ENCODE results near the gene DMXL2.
A peak's percentile ranks its signal among the peaks of the same experiment; 100 is the strongest.

Gene DMXL2

GRCh38 chr15:51403946-51404695 lies 218.4 kb downstream of the DMXL2 start:
- Histone ChIP-seq H3K4me3 (ENCODE audit: low read depth, low read length) (no peak overlapping the region), H3K27me3 (ENCODE audit: control insufficient read depth, insufficient read depth, low read length) (no peaks in the 10 kb centered on the region), H3K27ac (ENCODE audit: low read depth, low read length) (no peak overlapping the region), H3K4me1 (ENCODE audit: control insufficient read depth, insufficient read depth, low read length) (peaks cover 8% of the 10 kb centered on the region; the same call in 1 of the 2 replicates), H3K9me3 (ENCODE audit: control insufficient read depth, insufficient read depth, low read length) (no peaks in the 10 kb centered on the region), H3K36me3 (ENCODE audit: control insufficient read depth, insufficient read depth, low read length) (no peaks in the 10 kb centered on the region), H3K9ac (ENCODE audit: low read depth, low read length) (no peak overlapping the region)

- H3K9me3 ChIP-seq (ENCODE audit: control insufficient read depth, insufficient read depth, low read length): no peaks in the 10 kb centered on the region
- H3K4me1 ChIP-seq (ENCODE audit: control insufficient read depth, insufficient read depth, low read length): peaks cover 8% of the 10 kb centered on the region; the same call in 1 of the 2 replicates
- no peak overlapping the region for H3K9ac ChIP-seq (ENCODE audit: low read depth, low read length)
- no peaks in the 10 kb centered on the region for H3K27me3 ChIP-seq (ENCODE audit: control insufficient read depth, insufficient read depth, low read length)
- H3K27ac ChIP-seq (ENCODE audit: low read depth, low read length): peak overlapping the region; percentile 21
- H3K4me3 ChIP-seq (ENCODE audit: low read depth, low read length): no peak overlapping the region
- H3K36me3 ChIP-seq (ENCODE audit: control insufficient read depth, insufficient read depth, low read length): no peaks in the 10 kb centered on the region
Observed at GRCh38 chr15:51403072-51403878, 219.3 kb downstream of the DMXL2 start.

GRCh38 chr15:51401872-51402517 lies 220.6 kb downstream of the DMXL2 start:
- no peaks in the 10 kb centered on the region for H3K9me3 ChIP-seq (ENCODE audit: control insufficient read depth, insufficient read depth, low read length)

GRCh38 chr15:51401051-51401780 lies 221.4 kb downstream of the DMXL2 start:
- peaks cover 8% of the 10 kb centered on the region; the same call in 1 of the 2 replicates for H3K4me1 ChIP-seq (ENCODE audit: control insufficient read depth, insufficient read depth, low read length)
- H3K36me3 ChIP-seq (ENCODE audit: control insufficient read depth, insufficient read depth, low read length): no peaks in the 10 kb centered on the region
- H3K4me3 ChIP-seq (ENCODE audit: low read depth, low read length): no peak overlapping the region
- H3K9ac ChIP-seq (ENCODE audit: low read depth, low read length): no peak overlapping the region
- no peaks in the 10 kb centered on the region for H3K27me3 ChIP-seq (ENCODE audit: control insufficient read depth, insufficient read depth, low read length)
- no peaks in the 10 kb centered on the region for H3K9me3 ChIP-seq (ENCODE audit: control insufficient read depth, insufficient read depth, low read length)
- H3K27ac ChIP-seq (ENCODE audit: low read depth, low read length): no peak overlapping the region

More at GRCh38 chr15:51401872-51402517, 220.6 kb downstream of the DMXL2 start:
- no peak overlapping the region for H3K9ac ChIP-seq (ENCODE audit: low read depth, low read length)
- no peak overlapping the region for H3K4me3 ChIP-seq (ENCODE audit: low read depth, low read length)
- H3K36me3 ChIP-seq (ENCODE audit: control insufficient read depth, insufficient read depth, low read length): no peaks in the 10 kb centered on the region
- H3K27me3 ChIP-seq (ENCODE audit: control insufficient read depth, insufficient read depth, low read length): no peaks in the 10 kb centered on the region
- H3K27ac ChIP-seq (ENCODE audit: low read depth, low read length): no peak overlapping the region
- H3K4me1 ChIP-seq (ENCODE audit: control insufficient read depth, insufficient read depth, low read length): peaks cover 8% of the 10 kb centered on the region; the same call in 1 of the 2 replicates

GRCh38 chr15:51398626-51399025 lies 223.9 kb downstream of the DMXL2 start:
- Histone ChIP-seq H3K9me3 (ENCODE audit: control insufficient read depth, insufficient read depth, low read length) (no peaks in the 10 kb centered on the region), H3K27ac (ENCODE audit: low read depth, low read length) (no peak overlapping the region), H3K4me1 (ENCODE audit: control insufficient read depth, insufficient read depth, low read length) (peaks cover 7% of the 10 kb centered on the region; the same call in 1 of the 2 replicates), H3K36me3 (ENCODE audit: control insufficient read depth, insufficient read depth, low read length) (no peaks in the 10 kb centered on the region), H3K9ac (ENCODE audit: low read depth, low read length) (no peak overlapping the region), H3K27me3 (ENCODE audit: control insufficient read depth, insufficient read depth, low read length) (no peaks in the 10 kb centered on the region), H3K4me3 (ENCODE audit: low read depth, low read length) (no peak overlapping the region)
